Eye (tissue), 1 donor: Measurements from ENCODE around the gene ITGA8.
"Not testable (repeated sequence)": the region's sequence is repeated elsewhere in the genome, so short reads cannot be mapped to it uniquely, and the experiment has no call there.

Experiments
- DNase-seq: peaks from one replicate; pipeline ENCODE4 v3.0.0-alpha.2; 2015

Gene ITGA8

DNA sequence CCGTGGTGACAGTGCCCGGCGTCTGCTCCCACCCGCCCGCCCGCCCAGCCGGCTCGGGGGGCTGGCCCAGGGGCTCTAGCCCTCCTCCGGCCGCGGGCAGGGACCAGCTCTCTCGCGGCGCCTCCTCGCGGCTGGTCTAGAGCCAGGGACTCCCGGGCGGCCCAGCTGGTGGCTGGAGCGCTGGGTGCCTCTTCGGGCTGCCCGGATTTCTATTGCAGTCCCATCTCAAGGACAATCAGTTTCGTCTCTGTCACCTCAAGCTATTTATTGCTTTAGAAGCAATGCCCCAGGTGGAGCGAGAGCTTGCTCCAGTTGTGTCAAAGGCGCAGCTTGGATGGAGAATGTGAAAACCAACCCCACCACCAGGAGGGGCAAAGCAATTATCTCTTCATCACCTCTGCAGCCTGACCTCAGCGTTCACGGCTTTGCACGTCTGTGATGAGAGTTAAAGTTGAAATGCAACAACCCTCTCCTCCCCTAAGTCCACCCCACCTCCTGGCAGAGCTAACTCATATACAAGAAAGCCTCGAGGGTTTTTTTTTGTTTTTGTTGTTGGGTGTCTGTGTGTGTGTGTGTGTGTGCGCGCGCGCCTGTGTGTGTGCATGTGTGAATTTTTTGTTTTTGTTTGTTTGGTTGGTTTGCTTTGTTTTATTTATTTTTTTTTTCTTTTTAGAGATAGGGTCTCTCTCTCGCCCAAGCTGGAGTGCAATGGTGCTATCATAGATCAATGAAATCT, at the start of gene ITGA8:
Gene ITGA8, minus strand, starts transcription at position 24 of the 736 bp plus-strand sequence. CDS start 151 bp downstream, outside the sequence.
- DNase-seq, result peak; percentile 75

DNA sequence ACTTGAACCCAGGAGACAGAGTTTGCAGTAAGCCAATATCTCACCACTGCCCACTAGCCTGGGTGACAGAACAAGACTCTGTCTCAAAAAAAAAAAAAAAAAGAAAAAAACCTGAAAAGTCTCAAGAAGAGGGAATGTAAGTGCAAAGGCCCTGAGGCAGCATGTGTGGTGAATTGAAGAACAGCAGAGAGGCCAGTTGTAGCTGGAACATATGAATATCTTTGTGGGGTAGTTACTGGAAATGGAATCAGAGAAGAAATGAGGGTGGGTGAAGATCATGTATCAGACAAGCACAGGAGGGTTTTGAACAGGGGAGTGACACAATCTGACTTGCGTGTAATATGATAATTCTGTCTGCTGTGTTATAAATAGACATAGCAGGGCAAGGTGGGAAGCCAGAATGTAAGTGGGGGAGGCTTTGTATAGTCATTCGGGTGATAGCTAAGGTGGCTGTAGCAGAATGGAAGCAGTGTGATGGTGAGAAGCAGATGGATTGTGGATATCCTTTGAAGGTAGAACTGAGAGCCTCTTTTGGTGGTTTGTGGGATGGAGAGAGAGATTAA, 45.3 kb upstream of the ITGA8 start:
- no peak for DNase-seq

DNA sequence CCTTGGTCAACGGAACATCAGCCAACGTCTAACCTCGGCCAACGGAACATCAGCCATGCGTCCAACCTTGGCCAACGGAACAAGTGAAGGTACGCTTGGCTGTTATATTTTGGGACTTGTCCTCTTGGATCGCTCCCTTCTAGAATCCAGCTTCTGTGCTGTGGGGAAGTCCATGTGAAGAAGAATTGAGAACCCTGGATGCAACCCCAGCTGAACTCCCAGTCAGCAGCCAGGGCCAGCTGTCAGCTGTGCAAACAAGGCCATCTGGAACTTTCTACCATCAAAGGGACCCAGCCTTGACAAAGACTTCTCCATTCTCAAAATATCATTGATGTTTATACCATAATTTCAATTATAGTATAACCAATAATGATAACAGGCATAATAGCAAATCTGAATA, 43.3 kb upstream of the ITGA8 start:
- DNase-seq, result no peak

DNA sequence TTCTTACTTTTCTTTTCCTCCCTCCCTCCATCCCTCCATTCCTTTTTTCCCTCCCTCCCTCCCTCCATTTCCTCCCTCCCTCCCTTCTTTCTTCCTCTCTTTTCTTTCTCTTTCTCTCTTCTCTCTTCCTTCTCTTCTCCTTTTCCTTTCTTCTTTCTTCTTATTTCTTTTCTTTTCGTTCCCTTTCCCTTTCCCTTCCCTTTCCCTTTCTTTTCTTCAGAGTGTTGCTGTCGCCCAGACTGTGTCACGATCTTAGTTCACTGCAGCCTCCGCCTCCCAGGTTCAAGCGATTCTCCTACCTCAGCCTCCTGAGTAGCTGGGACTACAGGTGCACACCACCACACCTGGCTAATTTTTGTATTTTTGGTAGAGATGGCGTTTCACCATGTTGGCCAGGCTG, 42.5 kb upstream of the ITGA8 start:
- DNase-seq, result not testable (repeated sequence)

DNA sequence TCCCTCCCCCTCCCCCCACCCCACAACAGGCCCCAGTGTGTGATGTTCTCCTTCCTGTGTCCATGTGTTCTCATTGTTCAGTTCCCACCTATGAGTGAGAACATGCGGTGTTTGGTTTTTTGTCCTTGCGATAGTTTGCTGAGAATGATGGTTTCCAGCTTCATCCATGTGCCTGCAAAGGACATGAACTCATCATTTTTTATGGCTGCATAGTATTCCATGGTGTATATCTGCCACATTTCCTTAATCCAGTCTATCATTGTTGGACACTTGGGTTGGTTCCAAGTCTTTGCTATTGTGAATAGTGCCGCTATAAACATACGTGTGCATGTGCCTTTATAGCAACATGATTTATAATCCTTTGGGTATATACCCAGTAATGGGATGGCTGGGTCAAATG, 41.5 kb upstream of the ITGA8 start:
- not testable (repeated sequence) for DNase-seq

DNA sequence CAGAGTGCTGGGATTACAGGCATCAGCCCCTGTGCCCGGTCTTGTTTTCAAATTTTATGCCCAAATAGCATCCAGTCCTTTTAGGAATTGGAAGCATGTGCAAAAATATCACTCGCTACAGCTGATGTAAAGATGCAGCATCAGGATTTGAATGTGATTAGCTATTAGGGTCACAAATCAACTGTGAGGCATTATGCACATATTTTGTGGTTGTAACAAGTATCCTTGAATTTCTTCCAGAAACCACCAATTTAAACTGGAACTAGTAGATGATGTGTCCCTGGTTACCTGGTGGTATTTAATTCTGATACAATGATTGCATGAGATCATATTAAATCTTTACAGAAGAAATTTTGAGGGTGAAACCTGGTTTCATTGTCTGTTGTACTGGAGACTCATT, 41.0 kb upstream of the ITGA8 start:
- DNase-seq, result no peak

DNA sequence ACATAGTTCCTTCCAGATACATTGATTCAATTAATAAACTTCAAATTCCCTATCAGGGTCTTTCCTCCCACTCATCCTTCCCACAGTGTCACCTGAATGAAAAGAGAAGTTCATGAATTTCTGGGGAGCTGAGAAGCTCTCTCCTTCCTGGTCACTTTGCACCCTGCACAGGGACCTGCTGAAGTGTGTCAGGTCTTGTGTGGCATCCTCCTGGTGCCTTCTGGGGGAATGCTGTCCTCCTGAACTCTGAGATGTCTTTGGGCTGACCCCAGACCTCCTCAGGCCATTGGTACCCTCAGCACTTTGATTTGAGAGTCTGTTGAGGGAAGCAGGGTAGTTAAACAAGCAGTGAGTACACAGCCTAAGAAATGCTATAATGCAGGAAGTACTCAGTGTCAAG, 39.5 kb upstream of the ITGA8 start:
- DNase-seq, result no peak

DNA sequence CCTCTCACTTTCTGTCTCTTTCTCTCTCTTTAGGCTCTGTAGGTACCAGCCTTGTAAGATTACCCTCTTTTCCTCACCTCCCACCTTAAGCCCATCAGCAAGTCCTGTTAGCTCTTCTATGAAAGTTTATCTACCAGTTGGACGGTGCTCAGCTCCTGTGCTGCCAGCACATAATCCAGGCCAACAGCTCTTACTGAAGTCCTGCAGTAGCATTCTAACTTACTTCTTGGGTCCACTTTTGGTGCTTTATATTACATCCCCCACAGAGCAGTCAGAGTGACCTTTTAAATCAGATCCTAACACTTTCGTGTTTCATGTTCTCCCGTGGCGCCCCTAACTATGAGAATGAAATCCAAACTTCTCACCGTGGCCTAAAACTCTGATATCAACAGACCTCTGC, 38.9 kb upstream of the ITGA8 start:
- DNase-seq, result no peak

DNA sequence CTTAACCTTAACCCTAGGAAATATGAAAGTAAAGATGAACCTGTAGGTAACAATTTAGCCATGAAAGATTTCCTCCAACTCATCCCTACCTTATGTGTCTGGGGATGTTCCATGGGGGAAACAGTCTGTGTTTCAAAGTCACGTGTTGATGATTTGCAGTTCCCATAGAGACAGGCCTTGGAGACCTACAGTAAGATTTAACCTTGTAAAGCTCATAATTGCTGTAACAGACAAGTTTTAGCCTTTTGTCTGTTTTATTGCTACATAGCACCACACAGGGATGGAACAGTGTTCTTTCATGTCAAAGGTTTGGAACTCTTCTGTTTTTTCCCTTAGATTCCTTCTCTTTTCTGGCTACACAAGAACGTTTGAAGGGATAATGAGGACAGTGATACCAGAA, 35.2 kb upstream of the ITGA8 start:
- DNase-seq, result no peak

DNA sequence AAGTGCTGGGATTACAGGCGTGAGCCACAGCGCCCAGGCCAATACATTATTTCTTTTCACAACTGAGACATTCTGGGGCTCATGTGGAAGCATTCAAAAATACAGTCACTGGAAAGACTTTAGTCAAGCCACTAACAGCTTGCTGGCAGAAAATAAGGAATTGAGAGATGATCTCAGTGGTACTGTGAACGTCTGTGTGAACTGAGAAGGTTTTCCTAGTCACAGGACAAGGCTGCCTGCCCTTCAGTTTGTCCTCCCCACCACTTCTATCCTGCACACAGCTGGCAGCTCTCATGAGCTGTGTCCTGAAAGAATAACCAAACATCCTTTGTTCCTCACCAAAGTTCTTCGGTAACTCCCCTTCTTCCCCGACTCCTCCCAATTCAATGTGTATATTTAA, 31.3 kb upstream of the ITGA8 start:
- DNase-seq, result no peak

DNA sequence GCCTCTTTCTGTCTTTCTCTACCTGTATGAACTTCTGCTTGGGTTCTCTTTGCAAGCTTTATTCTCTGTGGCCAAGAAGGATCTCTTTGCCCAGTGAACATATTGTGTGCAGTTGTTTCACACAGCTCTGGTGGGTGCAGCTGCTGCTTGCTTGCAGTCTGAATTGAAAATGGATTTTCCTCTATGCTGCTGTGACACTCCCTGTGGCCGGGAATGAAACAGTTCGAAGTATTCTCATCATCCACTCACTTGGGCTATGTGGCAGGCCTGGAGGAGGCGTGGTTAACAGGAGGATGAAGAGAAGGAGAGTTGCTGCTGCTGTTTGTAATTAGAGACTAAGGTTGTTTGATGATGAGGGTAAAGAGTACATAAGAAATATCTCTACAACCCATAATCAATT, 28.4 kb upstream of the ITGA8 start:
- no peak for DNase-seq

DNA sequence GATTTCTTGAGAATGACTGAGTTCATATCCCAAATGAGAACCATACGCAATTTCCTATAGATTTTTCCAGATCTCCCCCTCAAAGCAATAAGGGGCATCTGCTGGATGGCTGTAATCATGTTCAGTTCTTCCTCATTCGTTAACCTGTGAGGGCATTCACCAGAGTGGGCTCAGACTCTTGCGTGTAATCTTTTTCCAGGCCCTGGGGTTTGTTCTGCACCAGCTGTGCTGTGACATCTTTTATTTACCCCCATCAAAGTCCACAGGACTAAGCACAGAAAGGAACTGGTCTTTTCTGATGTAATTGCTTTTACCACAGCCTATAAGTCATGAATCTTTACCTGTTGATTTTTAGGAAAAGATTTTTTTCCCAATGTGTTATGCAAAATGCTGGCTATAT, 27.9 kb upstream of the ITGA8 start:
- no peak for DNase-seq

DNA sequence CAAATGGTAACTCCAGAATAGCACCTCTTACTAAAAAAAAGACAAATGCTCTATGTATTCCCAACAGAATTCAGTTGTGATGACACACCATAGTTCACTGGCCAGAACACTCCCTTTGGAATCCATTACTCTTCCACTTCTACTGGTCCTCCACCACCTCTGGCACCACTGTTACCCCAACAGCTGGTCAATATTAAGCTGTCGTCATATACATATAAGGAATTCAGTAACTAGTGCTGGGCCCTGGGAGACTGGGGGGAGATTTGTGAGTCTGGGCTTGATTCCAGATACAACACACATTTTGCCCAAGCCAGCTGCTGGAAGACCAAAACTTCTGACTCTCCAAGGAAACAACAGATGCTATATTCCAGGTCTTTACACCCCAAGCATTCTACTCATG, 26.0 kb upstream of the ITGA8 start:
- peak; percentile 50 for DNase-seq

DNA sequence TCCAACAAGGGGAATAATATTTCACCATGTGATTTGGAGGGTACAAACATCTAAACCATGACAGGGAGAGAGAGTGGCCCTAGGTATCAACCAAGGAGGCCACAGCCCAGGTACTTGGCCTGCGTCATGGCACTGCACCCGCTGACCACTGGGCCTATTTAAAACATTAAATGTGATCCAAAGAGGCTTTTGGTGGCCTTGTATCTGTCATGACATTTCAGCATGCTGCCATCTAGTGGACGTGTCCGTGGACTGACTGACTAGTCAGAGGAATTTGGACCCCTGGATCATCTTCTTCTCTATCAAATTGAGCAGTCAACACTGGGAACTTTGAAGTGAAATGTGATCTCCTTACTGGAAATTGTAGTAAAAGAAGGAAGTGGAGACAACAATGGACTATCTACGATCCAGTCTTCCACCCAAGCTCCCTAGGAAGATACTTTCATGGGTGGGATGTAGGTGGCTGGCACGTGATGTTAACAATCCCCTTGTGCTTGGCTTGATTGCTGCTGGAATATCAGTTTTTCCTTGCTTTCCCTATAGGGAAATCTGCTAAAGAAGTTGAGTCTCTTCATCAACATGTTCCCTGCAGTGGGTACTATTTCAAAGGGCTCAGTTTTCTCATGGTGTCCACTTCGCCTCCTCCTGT, 24.6 kb upstream of the ITGA8 start:
- DNase-seq, result peak; percentile 56

DNA sequence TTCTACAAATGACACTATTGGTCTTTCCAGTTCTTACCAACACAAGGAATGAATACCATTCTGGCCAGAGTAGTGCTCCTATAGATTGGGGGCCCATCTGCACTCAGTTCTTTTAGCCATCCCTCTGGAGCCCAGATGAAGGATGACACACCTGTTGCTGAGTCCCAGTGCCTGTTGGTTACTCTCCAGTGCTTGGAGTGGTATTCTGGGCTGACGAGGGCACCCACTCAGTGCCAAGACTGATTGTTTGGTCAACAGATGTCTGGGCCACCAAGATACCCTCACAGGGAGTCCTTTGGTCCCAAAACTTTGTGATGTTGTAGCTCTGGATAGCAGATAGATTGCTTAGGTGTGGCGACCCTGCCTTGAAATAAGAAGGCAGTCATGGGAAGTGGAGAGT, 23.7 kb upstream of the ITGA8 start:
- DNase-seq, result no peak

DNA sequence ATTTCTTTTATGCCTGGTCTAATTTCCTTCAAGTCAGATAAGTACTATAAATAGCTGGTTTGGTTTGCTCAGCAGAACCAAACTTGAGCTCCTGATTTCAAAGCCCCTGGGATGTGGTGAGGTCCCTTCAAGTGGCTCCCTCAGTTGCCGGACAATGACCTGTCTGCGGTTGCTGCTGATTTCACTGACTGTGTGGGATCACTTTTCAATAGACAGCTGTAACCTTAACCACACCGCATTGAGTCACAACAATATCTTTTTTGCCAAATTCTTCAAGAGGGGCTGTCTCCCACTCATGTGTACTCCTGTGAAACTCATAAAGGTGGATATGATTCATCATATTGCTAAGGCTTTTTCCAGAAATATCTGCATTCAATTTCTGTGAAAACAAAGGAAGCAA, 23.1 kb upstream of the ITGA8 start:
- no peak for DNase-seq

DNA sequence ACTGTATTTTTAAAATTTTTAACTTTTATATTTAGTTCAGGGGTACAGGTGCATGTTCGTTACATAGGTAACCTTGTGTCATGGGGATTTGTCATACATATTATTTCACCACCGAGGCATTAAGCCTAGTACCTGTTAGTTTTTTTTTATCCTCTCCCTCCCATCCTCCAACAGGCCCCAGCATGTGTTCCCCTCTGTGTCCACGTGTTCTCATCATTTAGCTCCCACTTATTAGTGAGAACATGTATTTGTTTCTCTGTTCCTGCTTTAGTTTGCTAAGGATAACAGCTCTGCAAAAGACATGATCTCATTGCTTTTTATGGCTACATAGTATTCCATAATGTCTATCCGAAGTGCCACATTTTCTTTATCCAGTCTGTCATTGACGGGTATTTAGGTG, 22.4 kb upstream of the ITGA8 start:
- DNase-seq, result no peak

DNA sequence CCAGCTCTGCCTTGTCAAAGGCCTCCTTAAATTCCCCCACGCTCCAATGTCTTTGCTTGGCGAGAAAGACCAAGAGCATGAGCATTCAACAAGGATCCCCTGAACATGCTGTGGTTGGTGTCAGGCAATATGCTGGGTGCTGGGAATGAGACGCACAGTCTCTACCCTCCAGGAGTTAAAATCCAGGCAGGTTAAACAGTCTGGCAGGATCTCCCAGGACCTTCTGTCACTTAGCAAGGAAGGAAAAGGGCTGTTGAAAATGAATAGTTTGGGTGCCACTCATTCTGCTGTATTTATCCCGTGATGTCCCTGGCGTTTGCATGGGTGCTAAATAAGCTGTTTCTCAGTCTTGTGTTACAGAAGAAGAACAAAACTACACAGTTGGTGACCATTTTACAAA, 21.9 kb upstream of the ITGA8 start:
- no peak for DNase-seq

DNA sequence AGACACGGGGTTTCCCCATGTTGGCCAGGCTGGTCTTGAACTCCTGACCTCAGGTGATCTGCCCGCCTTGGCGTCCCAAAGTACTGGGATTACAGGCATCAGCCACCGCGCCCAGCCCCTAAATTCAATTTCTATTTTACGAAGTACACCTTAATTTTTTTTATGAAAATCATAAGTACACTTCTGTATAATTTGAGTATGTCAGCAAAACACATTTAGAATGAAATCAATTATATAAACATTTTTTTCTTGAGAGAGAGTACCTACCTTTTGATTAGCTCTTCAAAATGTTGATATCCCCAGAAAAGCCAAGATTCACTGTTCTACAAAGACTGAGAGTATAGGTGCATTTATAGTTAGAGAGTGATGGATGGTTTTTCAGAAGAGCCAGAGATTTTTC, 20.5 kb upstream of the ITGA8 start:
- no peak for DNase-seq

DNA sequence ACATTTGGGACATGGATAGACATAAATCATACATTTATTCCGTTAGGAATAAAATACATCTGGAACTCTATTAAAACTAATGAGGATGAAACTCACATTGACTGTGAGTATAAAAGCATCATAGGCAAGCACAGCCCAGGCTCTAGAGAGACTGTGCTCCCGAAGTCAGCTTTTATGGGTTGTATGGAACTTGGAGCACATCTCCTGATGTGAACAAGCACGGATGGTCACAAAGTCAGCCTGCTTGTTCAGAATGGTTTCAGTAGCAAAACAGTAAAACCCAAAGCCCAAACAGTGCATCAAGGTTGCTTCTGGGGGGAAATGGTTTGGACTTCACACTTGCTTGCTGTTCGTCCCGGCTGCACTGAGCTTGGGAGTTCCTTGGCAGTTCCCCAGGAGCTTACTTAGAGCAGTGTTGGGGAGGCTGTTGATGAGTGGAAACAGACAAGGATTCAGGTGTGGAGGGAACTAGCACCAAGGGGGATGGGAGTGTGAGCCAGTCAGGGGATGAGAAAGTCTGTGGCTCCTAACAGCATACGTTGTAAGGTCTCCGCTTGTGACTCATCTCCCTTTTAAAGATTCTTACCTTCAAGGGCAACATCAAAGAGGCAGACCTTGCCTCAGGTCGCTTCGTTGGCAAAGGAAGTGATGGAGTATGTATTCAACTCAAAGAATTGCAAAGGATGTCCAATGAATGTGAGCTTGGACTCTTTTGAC, 19.7 kb upstream of the ITGA8 start:
- DNase-seq, result no peak

DNA sequence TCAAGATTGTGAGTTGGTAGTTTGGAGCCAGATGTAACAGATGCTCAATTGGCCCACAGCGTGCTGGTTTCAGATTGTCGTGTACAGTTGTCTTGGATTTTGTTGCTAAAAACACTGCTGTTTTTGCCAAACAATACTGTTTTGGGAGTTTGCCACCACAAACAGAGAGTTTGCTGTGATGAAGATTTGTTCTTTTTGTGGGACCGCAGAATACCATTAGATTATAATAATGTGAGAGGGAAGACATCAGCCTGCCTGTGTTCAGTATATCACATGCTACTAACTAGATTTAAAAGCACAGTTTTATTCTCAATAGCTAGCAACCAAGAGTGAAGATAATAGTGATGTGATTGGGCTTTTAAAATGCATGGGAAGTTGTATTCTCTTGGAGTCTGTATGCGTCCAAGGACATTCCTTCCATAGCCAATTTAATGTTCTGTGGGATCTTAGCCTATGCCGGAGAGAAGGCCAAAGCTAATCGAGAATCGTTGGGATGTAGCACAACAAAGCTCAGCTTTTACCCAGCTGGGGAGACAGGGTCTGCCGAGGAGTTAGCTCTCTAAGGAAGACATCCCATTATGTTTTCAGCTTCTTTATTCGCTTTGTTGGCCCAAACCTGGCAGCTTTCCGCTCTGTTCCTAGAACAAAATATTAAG, 18.7 kb upstream of the ITGA8 start:
- DNase-seq, result peak; percentile 87

DNA sequence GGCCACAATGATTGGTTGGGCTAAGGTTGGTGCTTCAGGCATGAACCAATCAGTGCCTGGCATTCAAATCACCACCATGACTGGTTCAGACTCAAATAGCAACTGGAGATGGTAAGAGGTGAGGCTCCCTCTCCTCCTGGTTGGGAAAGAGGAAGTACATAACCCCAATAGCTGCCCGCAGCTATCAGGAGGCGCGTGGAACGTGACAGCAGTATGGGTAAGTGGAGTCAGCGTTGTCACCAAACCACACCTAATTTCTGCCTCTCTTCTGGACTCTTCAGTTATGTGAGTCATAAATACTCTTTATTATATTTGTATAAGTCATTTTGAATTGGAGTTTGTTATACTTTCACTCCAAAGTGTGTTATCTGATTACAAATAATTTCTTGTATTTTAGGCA, 17.9 kb upstream of the ITGA8 start:
- DNase-seq, result no peak

DNA sequence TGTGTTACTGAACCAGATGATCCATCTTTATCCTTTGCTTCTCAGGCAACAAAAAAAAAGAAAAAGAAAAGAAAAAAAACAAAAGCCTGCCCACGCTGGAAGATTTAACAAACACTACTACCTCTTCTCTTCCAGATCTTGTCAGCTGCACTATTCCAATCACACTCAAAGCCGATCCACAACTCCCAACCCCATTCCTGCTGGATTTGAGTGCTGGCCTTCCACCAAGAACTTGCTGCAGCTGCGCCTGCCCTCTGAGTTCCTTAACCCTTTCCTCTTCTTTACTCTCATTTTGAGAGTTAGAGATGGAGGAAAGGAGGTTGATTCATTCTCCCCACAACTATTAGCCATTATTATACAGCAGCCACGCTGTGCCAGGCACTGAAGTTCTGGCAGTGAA, 16.0 kb upstream of the ITGA8 start:
- DNase-seq, result peak; percentile 68
